ENCODE results near the gene RECQL5.
"Not testable (repeated sequence)": the region's sequence is repeated elsewhere in the genome, so short reads cannot be mapped to it uniquely, and the experiment has no call there.

Gene RECQL5

GRCh38 chr17:75587675-75588595 is 79.0 kb downstream of the RECQL5 start, which contains the start of gene MYO15B:
MYO15B (plus strand) TSS chr17:75587800; CDS start chr17:75588058, 258 bp downstream.
- DNase-seq (ENCODE audit: low spot score) = peak; percentile 78
- TF ChIP-seq CTCF (IDR thresholded peaks at IDR 0.05; ENCODE audit: extremely low read depth, missing control alignments) = no peak

GRCh38 chr17:75584849-75585175 is 82.1 kb downstream of the RECQL5 start:
- no peak for TF ChIP-seq CTCF (IDR thresholded peaks at IDR 0.05; ENCODE audit: extremely low read depth, missing control alignments)
- no peak for DNase-seq (ENCODE audit: low spot score)

GRCh38 chr17:75583197-75583596 is 83.8 kb downstream of the RECQL5 start:
- DNase-seq (ENCODE audit: low spot score) = not testable (repeated sequence)

GRCh38 chr17:75581121-75581725 is 85.7 kb downstream of the RECQL5 start:
- DNase-seq (ENCODE audit: low spot score) = not testable (repeated sequence)

All from GM20000 (cell line).